HEK293 (cell line): ENCODE measurements around the gene SIK2.

Experiments used
- CTCF ChIA-PET: fragments of 350-600 bp; formaldehyde crosslinking; extraction: SDS; loops from one replicate; lab custom pipeline; 2021; ENCODE audit warnings: antibody characterized with exemption; lab: Yijun Ruan, JAX
- POLR2A ChIA-PET: fragments of 300-600 bp; formaldehyde crosslinking; extraction: SDS; loops from one replicate; lab custom pipeline; 2020; ENCODE audit warnings: antibody characterized with exemption, inconsistent platforms; lab: Yijun Ruan, JAX
- H3K27ac ChIP-seq: fragments of 200-500 bp; sonication (Bioruptor generic); 2 replicates; pipeline ENCODE4 v1.5.1; 2014; ENCODE audit warnings: low read depth, low read length, control low read depth, inconsistent platforms; ENCODE audit errors: extremely low read depth
- H3K36me3 ChIP-seq, 2 experiments: fragments of 200-500 bp in 1 of 2; sonication (Bioruptor generic) in 1 of 2; 1 replicate in 1 of 2; 2 replicates in 1 of 2; pipeline ENCODE4 v1.5.1; 2014 to 2017; ENCODE audit warnings: inconsistent platforms in 2 of 2, low read length in 2 of 2; ENCODE audit not compliant: control insufficient read depth in 2 of 2, insufficient read depth in 1 of 2
- H3K4me1 ChIP-seq: fragments of 200-500 bp; sonication (Bioruptor generic); 2 replicates; pipeline ENCODE4 v1.5.1; 2014; ENCODE audit warnings: mild to moderate bottlenecking, low read length, inconsistent platforms; ENCODE audit not compliant: control insufficient read depth, insufficient read depth
- H3K4me3 ChIP-seq: 2 replicates; pipeline ENCODE4 v1.5.1; 2011; ENCODE audit warnings: low read depth, mild to moderate bottlenecking, control low read depth, low read length, moderate library complexity
- H3K9me3 ChIP-seq: fragments of 200-500 bp; sonication (Bioruptor generic); 2 replicates; pipeline ENCODE4 v1.5.1; 2014; ENCODE audit warnings: low read depth, low read length, inconsistent platforms; ENCODE audit not compliant: control insufficient read depth, insufficient read depth
- HIC1 ChIP-seq: fragments of 450-650 bp; formaldehyde crosslinking; IDR thresholded peaks from 2 replicates; pipeline ENCODE4 v1.5.1; 2016; ENCODE audit warnings: missing biosample characterization, missing genetic modification characterization
- MEIS1 ChIP-seq: sonication (generic); formaldehyde crosslinking; IDR thresholded peaks from 2 replicates; pipeline ENCODE4 v1.8.1; 2022; ENCODE audit warnings: missing genetic modification reagents, mild to moderate bottlenecking, borderline replicate concordance
- PATZ1 ChIP-seq: fragments of 450-650 bp; formaldehyde crosslinking; IDR thresholded peaks from 2 replicates; pipeline ENCODE4 v1.5.1; 2016; ENCODE audit warnings: missing biosample characterization, missing genetic modification characterization
- TCF7L2 ChIP-seq: IDR thresholded peaks from 2 replicates; pipeline ENCODE4 v1.6.1; 2011; ENCODE audit warnings: low read depth, mild to moderate bottlenecking, inconsistent platforms, low read length, moderate library complexity, borderline replicate concordance
- ZNF121 ChIP-seq: fragments of 450-650 bp; formaldehyde crosslinking; IDR thresholded peaks from 2 replicates; pipeline ENCODE4 v1.5.1; 2016; ENCODE audit warnings: missing biosample characterization, missing genetic modification characterization
- ZNF174 ChIP-seq: fragments of 450-650 bp; formaldehyde crosslinking; IDR thresholded peaks from 2 replicates; pipeline ENCODE4 v1.5.0; 2017; ENCODE audit warnings: missing biosample characterization, mild to moderate bottlenecking, missing genetic modification characterization
- ZNF24 ChIP-seq: fragments of 450-650 bp; formaldehyde crosslinking; IDR thresholded peaks from 2 replicates; pipeline ENCODE4 v1.5.1; 2016; ENCODE audit warnings: missing biosample characterization, missing genetic modification characterization
- ZNF354C ChIP-seq: fragments of 450-650 bp; formaldehyde crosslinking; IDR thresholded peaks from 2 replicates; pipeline ENCODE4 v1.5.1; 2016; ENCODE audit warnings: missing biosample characterization, missing genetic modification characterization, low read depth, borderline replicate concordance
- ZNF518A ChIP-seq: fragments of 450-650 bp; formaldehyde crosslinking; conservative IDR thresholded peaks from 2 replicates; pipeline ENCODE4 v1.5.1; 2016; ENCODE audit warnings: low read depth, missing biosample characterization, missing genetic modification characterization
- ZNF544 ChIP-seq: fragments of 450-650 bp; formaldehyde crosslinking; IDR thresholded peaks from 2 replicates; pipeline ENCODE4 v1.5.0; 2017; ENCODE audit warnings: missing biosample characterization, missing genetic modification characterization
- ZNF571 ChIP-seq: fragments of 450-650 bp; formaldehyde crosslinking; IDR thresholded peaks from 2 replicates; pipeline ENCODE4 v1.5.0; 2017; ENCODE audit warnings: missing biosample characterization, missing genetic modification characterization
- ZNF624 ChIP-seq: fragments of 450-650 bp; formaldehyde crosslinking; IDR thresholded peaks from 2 replicates; pipeline ENCODE4 v1.5.1; 2017; ENCODE audit warnings: missing biosample characterization, missing genetic modification characterization
- ZNF664 ChIP-seq: fragments of 450-650 bp; formaldehyde crosslinking; IDR thresholded peaks from 2 replicates; pipeline ENCODE4 v1.5.1; 2016; ENCODE audit warnings: missing biosample characterization, missing genetic modification characterization
- ZNF677 ChIP-seq: fragments of 450-650 bp; IDR thresholded peaks from 2 replicates; pipeline ENCODE4 v1.5.0; 2018; ENCODE audit warnings: missing biosample characterization, mild to moderate bottlenecking, missing genetic modification characterization, moderate library complexity
- ZNF707 ChIP-seq: fragments of 450-650 bp; formaldehyde crosslinking; IDR thresholded peaks from 2 replicates; pipeline ENCODE4 v1.5.1; 2016; ENCODE audit warnings: missing biosample characterization, missing genetic modification characterization
- ZXDB ChIP-seq: fragments of 450-650 bp; formaldehyde crosslinking; IDR thresholded peaks from 2 replicates; pipeline ENCODE4 v1.5.1; 2016; ENCODE audit warnings: missing biosample characterization, missing genetic modification characterization

The SIK2 gene

GRCh38 chr11:111759376-111759775 is 157.1 kb downstream of the SIK2 start (continued):
- TF ChIP-seq ZNF518A (tag by site-specific recombination) (no peak), TCF7L2 (no peak), HIC1 (tag by site-specific recombination) (no peak), ZNF707 (tag by site-specific recombination) (no peak), ZXDB (tag by site-specific recombination) (no peak), ZNF544 (no peak), ZNF24 (tag by site-specific recombination) (no peak), ZNF677 (no peak), ZNF354C (tag by site-specific recombination) (no peak), ZNF664 (tag by site-specific recombination) (no peak)
- TF ChIP-seq, all 188 proteins: peak for 0

- peaks cover 11 to 92% of the 10 kb centered on the region in 2 experiments; a peak in 2 of 3 replicates for H3K36me3 ChIP-seq
- H3K9me3 ChIP-seq: no peaks in the 10 kb centered on the region
- no peak overlapping the region for H3K4me3 ChIP-seq
- H3K27ac ChIP-seq: no peak overlapping the region
- no peak for TF ChIP-seq ZNF571 (tag by site-specific recombination)
- TF ChIP-seq ZNF174 (tag by site-specific recombination): no peak
- TF ChIP-seq ZNF624 (tag by site-specific recombination): no peak
- TF ChIP-seq ZNF121 (tag by site-specific recombination): peak; percentile 50; the same call in 1 of the 2 replicates
- TF ChIP-seq MEIS1 (CRISPR knock-in tag): no peak
- no peak for TF ChIP-seq PATZ1 (tag by site-specific recombination)
- CTCF ChIA-PET: interaction anchor here (0.8 to 1.0 kb wide), 2 partner anchors 17 to 173 kb away, joined by 4 read pairs; no protein-coding TSS in a partner anchor
- no peaks in the 10 kb centered on the region for H3K4me1 ChIP-seq
- POLR2A ChIA-PET: no interaction called here
Measured at GRCh38 chr11:111759778-111760407, 157.6 kb downstream of the SIK2 start.
